Measurements from ENCODE around the gene ISOC1.

Gene ISOC1

GRCh38 chr5:129094087-129094923, at the start of gene ISOC1:
Gene ISOC1, plus strand, starts transcription at chr5:129094749. Its CDS starts 18 bp downstream, at chr5:129094767.
- DNase-seq = peak; percentile 90 to 92

- no peak for DNase-seq
These were observed 48.4 kb upstream of the ISOC1 start for GRCh38 chr5:129046151-129046550.

- no peak for DNase-seq
These were observed 46.0 kb upstream of the ISOC1 start for GRCh38 chr5:129048509-129048908.

GRCh38 chr5:129049126-129049799, 45.3 kb upstream of the ISOC1 start:
- DNase-seq = no peak

- DNase-seq = no peak
These were observed 43.3 kb upstream of the ISOC1 start for GRCh38 chr5:129051283-129051682.

GRCh38 chr5:129053438-129053837, 41.1 kb upstream of the ISOC1 start:
- DNase-seq = no peak

- no peak for DNase-seq
These were observed 37.2 kb upstream of the ISOC1 start for GRCh38 chr5:129057329-129057728.

- no peak for DNase-seq
These were observed 32.7 kb upstream of the ISOC1 start for GRCh38 chr5:129061849-129062248.

GRCh38 chr5:129063483-129064113, 31.0 kb upstream of the ISOC1 start:
- DNase-seq = no peak

- DNase-seq = no peak
These were observed 28.8 kb upstream of the ISOC1 start for GRCh38 chr5:129065721-129066120.

GRCh38 chr5:129067745-129068144, 26.8 kb upstream of the ISOC1 start:
- no peak for DNase-seq

GRCh38 chr5:129069292-129069691, 25.3 kb upstream of the ISOC1 start:
- DNase-seq = no peak

GRCh38 chr5:129073111-129073510, 21.4 kb upstream of the ISOC1 start:
- no peak for DNase-seq

- no peak for DNase-seq
These were observed 19.6 kb upstream of the ISOC1 start for GRCh38 chr5:129074903-129075302.

GRCh38 chr5:129077433-129078075, 17.0 kb upstream of the ISOC1 start:
- DNase-seq = no peak

GRCh38 chr5:129078247-129078646, 16.3 kb upstream of the ISOC1 start:
- DNase-seq = no peak

- no peak for DNase-seq
These were observed 15.9 kb upstream of the ISOC1 start for GRCh38 chr5:129078660-129079059.

GRCh38 chr5:129079496-129079895, 15.1 kb upstream of the ISOC1 start:
- no peak for DNase-seq

GRCh38 chr5:129080766-129081165, 13.8 kb upstream of the ISOC1 start:
- DNase-seq = no peak

GRCh38 chr5:129082225-129083136, 12.1 kb upstream of the ISOC1 start:
- DNase-seq = no peak

- DNase-seq = peak; percentile 57 to 60
These were observed 663 bp downstream of the ISOC1 start for GRCh38 chr5:129094924-129095899.
